Nephron (organoid): Measurements from ENCODE around the gene GAST.
"Not testable (repeated sequence)": the region's sequence is repeated elsewhere in the genome, so short reads cannot be mapped to it uniquely, and the experiment has no call there.

Experiments
- H3K27ac Mint-ChIP-seq, 3 experiments: 2 replicates each; pipeline ENCODE4 v1.8.0; 2020; ENCODE audit warnings: mixed read lengths in 3 of 3, mild to moderate bottlenecking in 2 of 3, moderate library complexity in 1 of 3
- H3K27me3 Mint-ChIP-seq: 2 replicates; pipeline ENCODE4 v1.8.0; 2021; ENCODE audit warnings: low read depth, mild to moderate bottlenecking, moderate library complexity, mixed read lengths
- H3K36me3 Mint-ChIP-seq: 2 replicates; pipeline ENCODE4 v1.8.0; 2020; ENCODE audit warnings: low read depth, mixed read lengths
- H3K4me1 Mint-ChIP-seq: 2 replicates; pipeline ENCODE4 v1.8.0; 2020; ENCODE audit warnings: mixed read lengths
- H3K4me3 Mint-ChIP-seq, 3 experiments: 2 replicates each; pipeline ENCODE4 v1.8.0; 2020; ENCODE audit warnings: mild to moderate bottlenecking in 3 of 3, mixed read lengths in 3 of 3, moderate library complexity in 2 of 3
- H3K9me3 Mint-ChIP-seq: 2 replicates; pipeline ENCODE4 v1.8.0; 2020; ENCODE audit warnings: mixed read lengths
- CTCF ChIP-seq, 3 experiments: fragments of 200-600 bp; sonication (generic); IDR thresholded peaks; one replicate each; pipeline ENCODE4 v1.5.0; 2021; ENCODE audit warnings: antibody characterized with exemption in 3 of 3; ENCODE audit not compliant: unreplicated experiment in 3 of 3

Gene GAST

GRCh38 chr17:41666237-41666641, 45.9 kb upstream of the GAST start:
- H3K27ac Mint-ChIP-seq = peak overlapping the region; percentile 78 to 88 (median 86)
- peaks cover 17% of the 10 kb centered on the region for H3K27me3 Mint-ChIP-seq
- H3K4me3 Mint-ChIP-seq = peak overlapping the region; percentile 81 to 84 (median 83)
- H3K4me1 Mint-ChIP-seq = peaks cover 19% of the 10 kb centered on the region
- TF ChIP-seq CTCF (IDR thresholded peaks at IDR 0.05; ENCODE audit: unreplicated experiment in 3 of 3) = peak in 2 of 3 experiments; percentile 11 to 32
- no peaks in the 10 kb centered on the region for H3K36me3 Mint-ChIP-seq
- no peaks in the 10 kb centered on the region for H3K9me3 Mint-ChIP-seq

GRCh38 chr17:41666708-41667279, 45.3 kb upstream of the GAST start:
- TF ChIP-seq CTCF (IDR thresholded peaks at IDR 0.05; ENCODE audit: unreplicated experiment in 3 of 3) = peak; percentile 92 to 94 (median 93)
- Mint-ChIP-seq H3K9me3 (no peaks in the 10 kb centered on the region), H3K4me1 (peaks cover 19% of the 10 kb centered on the region), H3K4me3 (peak overlapping the region; percentile 81 to 84 (median 83)), H3K27ac (peak overlapping the region in 2 of 3 experiments; percentile 52 to 63), H3K27me3 (peaks cover 17% of the 10 kb centered on the region), H3K36me3 (no peaks in the 10 kb centered on the region)

GRCh38 chr17:41667280-41668041, 44.7 kb upstream of the GAST start:
- H3K27ac Mint-ChIP-seq = peak overlapping the region in 2 of 3 experiments; percentile 52 to 63
- peaks cover 19% of the 10 kb centered on the region for H3K4me1 Mint-ChIP-seq
- H3K36me3 Mint-ChIP-seq = no peaks in the 10 kb centered on the region
- peak overlapping the region; percentile 81 to 84 (median 83) for H3K4me3 Mint-ChIP-seq
- H3K27me3 Mint-ChIP-seq = peaks cover 17% of the 10 kb centered on the region
- no peak for TF ChIP-seq CTCF (IDR thresholded peaks at IDR 0.05; ENCODE audit: unreplicated experiment in 3 of 3)
- no peaks in the 10 kb centered on the region for H3K9me3 Mint-ChIP-seq

- H3K9me3 Mint-ChIP-seq = no peaks in the 10 kb centered on the region
- no peak overlapping the region for H3K4me3 Mint-ChIP-seq
- H3K36me3 Mint-ChIP-seq = no peaks in the 10 kb centered on the region
- H3K4me1 Mint-ChIP-seq = peaks cover 11% of the 10 kb centered on the region
- H3K27me3 Mint-ChIP-seq = peaks cover 5% of the 10 kb centered on the region
- H3K27ac Mint-ChIP-seq = no peak overlapping the region
- no peak for TF ChIP-seq CTCF (IDR thresholded peaks at IDR 0.05; ENCODE audit: unreplicated experiment in 3 of 3)
These were observed 40.0 kb upstream of the GAST start for GRCh38 chr17:41672153-41672552.

GRCh38 chr17:41675157-41676057, 36.7 kb upstream of the GAST start:
- not testable (repeated sequence) for H3K27me3 Mint-ChIP-seq, H3K9me3 Mint-ChIP-seq, H3K36me3 Mint-ChIP-seq, H3K4me3 Mint-ChIP-seq
- Mint-ChIP-seq H3K4me1 (peaks cover 16% of the 10 kb centered on the region), H3K27ac (peak overlapping the region; percentile 81 to 97 (median 92))

- Mint-ChIP-seq H3K4me3 (no peak overlapping the region), H3K9me3 (peaks cover 5% of the 10 kb centered on the region), H3K4me1 (peaks cover 19% of the 10 kb centered on the region), H3K27ac (peak overlapping the region; percentile 81 to 97 (median 92)), H3K27me3 (peaks cover 2% of the 10 kb centered on the region), H3K36me3 (no peaks in the 10 kb centered on the region)
- no peak for TF ChIP-seq CTCF (IDR thresholded peaks at IDR 0.05; ENCODE audit: unreplicated experiment in 3 of 3)
These were observed 36.1 kb upstream of the GAST start for GRCh38 chr17:41676058-41676419.
